SK-MEL-5 (cell line): Measurements from ENCODE around the gene GOPC. TPM values are rescaled to one million over a fixed set of nuclear protein-coding genes. Genes with fewer than 3 reads are reported as not detected.
A peak's percentile ranks its signal among the peaks of the same experiment; 100 is the strongest.

ENCODE experiments used
- DNase-seq: peaks from one replicate; pipeline ENCODE4 v3.0.0-alpha.2; 2016; ENCODE audit warnings: low read depth, low spot score
- in situ Hi-C: cut with HindIII; loops from 2 replicates; pipeline ENCODE4 v1.10.0; 2016; ENCODE audit warnings: low sequenced_read_pairs, high pct_unique_total_duplicates, low pct_unique_long_range_greater_than_20kb
- total RNA-seq: library from RNA; depleted of rRNA; stranded (reverse); fragments of >200 nt; shearing (Covaris generic); gene quantifications from 2 replicates; pipeline ENCODE4 v1.2.3, GENCODE V29; 2014

GOPC gene
- total RNA-seq, 1 experiment from 2014 or later, result 21.5 TPM

- DNase-seq, result no peak
- in situ Hi-C loops, result no loop called here
These were observed 44.4 kb downstream of the GOPC start for GRCh38 chr6:117557951-117558350.

- in situ Hi-C loops, result no loop called here
These were observed 46.3 kb downstream of the GOPC start for GRCh38 chr6:117555882-117556498.

GRCh38 chr6:117555262-117555849, 47.0 kb downstream of the GOPC start:
- no peak for DNase-seq
- in situ Hi-C loops, result no loop called here

More at GRCh38 chr6:117555882-117556498, 46.3 kb downstream of the GOPC start:
- peak; percentile 57 for DNase-seq

GRCh38 chr6:117553142-117553541, 49.2 kb downstream of the GOPC start:
- no peak for DNase-seq
- in situ Hi-C loops, result no loop called here

GRCh38 chr6:117552618-117553017, 49.7 kb downstream of the GOPC start:
- in situ Hi-C loops, result no loop called here
- no peak for DNase-seq

GRCh38 chr6:117550618-117551242, 51.6 kb downstream of the GOPC start:
- in situ Hi-C loops, result no loop called here
- no peak for DNase-seq

GRCh38 chr6:117550078-117550600, 52.2 kb downstream of the GOPC start:
- no peak for DNase-seq
- in situ Hi-C loops, result no loop called here

- no peak for DNase-seq
- in situ Hi-C loops, result no loop called here
These were observed 52.7 kb downstream of the GOPC start for GRCh38 chr6:117549611-117550010.

GRCh38 chr6:117548797-117549301, 53.5 kb downstream of the GOPC start:
- DNase-seq, result no peak
- in situ Hi-C loops, result no loop called here

- in situ Hi-C loops, result no loop called here
- no peak for DNase-seq
These were observed 54.4 kb downstream of the GOPC start for GRCh38 chr6:117547688-117548621.

GRCh38 chr6:117546674-117547073, 55.6 kb downstream of the GOPC start:
- in situ Hi-C loops, result no loop called here
- DNase-seq, result no peak

- in situ Hi-C loops, result no loop called here
- no peak for DNase-seq
These were observed 57.1 kb downstream of the GOPC start for GRCh38 chr6:117545161-117545595.

GRCh38 chr6:117544716-117545115, 57.6 kb downstream of the GOPC start:
- no peak for DNase-seq
- in situ Hi-C loops, result no loop called here

- DNase-seq, result no peak
- in situ Hi-C loops, result no loop called here
These were observed 59.8 kb downstream of the GOPC start for GRCh38 chr6:117542493-117542892.

GRCh38 chr6:117540670-117541069, 61.6 kb downstream of the GOPC start:
- no peak for DNase-seq
- in situ Hi-C loops, result no loop called here

- no peak for DNase-seq
- in situ Hi-C loops, result no loop called here
These were observed 63.7 kb downstream of the GOPC start for GRCh38 chr6:117538615-117539014.

- no peak for DNase-seq
- in situ Hi-C loops, result no loop called here
These were observed 66.0 kb downstream of the GOPC start for GRCh38 chr6:117536317-117536716.

- no peak for DNase-seq
- in situ Hi-C loops, result no loop called here
These were observed 67.3 kb downstream of the GOPC start for GRCh38 chr6:117534974-117535373.
